Keratinocyte (primary cell): ENCODE data around the gene ITGA7. TPM values are rescaled to one million over a fixed set of nuclear protein-coding genes. Genes with fewer than 3 reads are reported as not detected.

Experiments used
- DNase-seq: peaks from one replicate; pipeline ENCODE4 v3.0.0-alpha.2; 2011; ENCODE audit warnings: low read depth, missing footprints, low spot score
- FAIRE-seq: peaks from 2 replicates; lab custom pipeline; 2011; peaks lifted over from hg19 to GRCh38; lab: Jason Lieb, UNC
- H2AFZ ChIP-seq: 2 replicates; pipeline ENCODE4 v1.6.0; 2012; ENCODE audit warnings: low read length, control low read depth, inconsistent platforms; ENCODE audit not compliant: control insufficient read depth
- H3K27ac ChIP-seq: 2 replicates; pipeline ENCODE4 v1.5.1; 2011; ENCODE audit warnings: low read length; ENCODE audit not compliant: control insufficient read depth, insufficient read depth
- H3K27me3 ChIP-seq: 3 replicates; pipeline ENCODE4 v1.6.0; 2011; ENCODE audit warnings: low read length; ENCODE audit not compliant: control insufficient read depth, insufficient read depth; ENCODE audit errors: extremely low read depth
- H3K36me3 ChIP-seq, 2 experiments: 2 replicates in 1 of 2; 3 replicates in 1 of 2; pipeline ENCODE4 v1.5.1; 2011; ENCODE audit warnings: low read length in 2 of 2, mild to moderate bottlenecking in 1 of 2; ENCODE audit not compliant: control insufficient read depth in 2 of 2, insufficient read depth in 2 of 2; ENCODE audit errors: extremely low read depth in 1 of 2
- H3K4me1 ChIP-seq: 3 replicates; pipeline ENCODE4 v1.5.1; 2011; ENCODE audit warnings: low read length; ENCODE audit not compliant: control insufficient read depth, insufficient read depth; ENCODE audit errors: extremely low read depth
- H3K4me2 ChIP-seq: 3 replicates; pipeline ENCODE4 v1.6.0; 2011; ENCODE audit warnings: low read depth, low read length; ENCODE audit not compliant: control insufficient read depth, insufficient read depth; ENCODE audit errors: extremely low read depth
- H3K4me3 ChIP-seq, 3 experiments: fragments of 200-600 bp in 1 of 3; sonication (generic) in 1 of 3; 2 replicates in 2 of 3; 3 replicates in 1 of 3; pipeline ENCODE4 v1.5.1; 2011 to 2016; ENCODE audit warnings: low read length in 3 of 3, mild to moderate bottlenecking in 3 of 3, control low read depth in 2 of 3, inconsistent platforms in 1 of 3, low read depth in 1 of 3, mixed read lengths in 1 of 3, mixed run types in 1 of 3, moderate library complexity in 1 of 3; ENCODE audit not compliant: control insufficient read depth in 2 of 3, insufficient read depth in 2 of 3; ENCODE audit errors: extremely low read depth in 1 of 3
- H3K79me2 ChIP-seq: 2 replicates; pipeline ENCODE4 v1.6.0; 2012; ENCODE audit warnings: low read length; ENCODE audit not compliant: control insufficient read depth, insufficient read depth
- H3K9ac ChIP-seq: 3 replicates; pipeline ENCODE4 v1.6.0; 2011; ENCODE audit warnings: low read length; ENCODE audit not compliant: control insufficient read depth, insufficient read depth; ENCODE audit errors: extremely low read depth
- H3K9me1 ChIP-seq: 3 replicates; pipeline ENCODE4 v1.6.0; 2011; ENCODE audit warnings: low read length; ENCODE audit not compliant: control insufficient read depth, insufficient read depth; ENCODE audit errors: extremely low read depth
- H3K9me3 ChIP-seq: 2 replicates; pipeline ENCODE4 v1.5.1; 2012; ENCODE audit warnings: low read depth, low read length; ENCODE audit not compliant: control insufficient read depth
- H4K20me1 ChIP-seq: 3 replicates; pipeline ENCODE4 v1.6.0; 2011; ENCODE audit warnings: low read length; ENCODE audit not compliant: control insufficient read depth, insufficient read depth; ENCODE audit errors: extremely low read depth
- EZH2 ChIP-seq: IDR thresholded peaks from one replicate; pipeline ENCODE4 v1.6.1; 2012; ENCODE audit warnings: inconsistent platforms, mild to moderate bottlenecking, low read length, moderate library complexity
- dilution Hi-C: fragments of 300-500 bp; cut with MboI; formaldehyde crosslinking; loops from one replicate; pipeline ENCODE4 v1.7.0; 2020; ENCODE audit warnings: low sequenced_read_pairs; ENCODE audit not compliant: extremely low pct_ligation_motif_present
- polyA plus RNA-seq, 5 experiments: library from polyadenylated mRNA; depleted of rRNA in 3 of 5; stranded (reverse) in 3 of 5; stranded (forward) in 1 of 5; unstranded in 1 of 5; fragments of >200 nt; gene quantifications; 1 replicate in 1 of 5; 2 replicates in 3 of 5; 3 replicates in 1 of 5; pipeline versions ENCODE4 v1.2.1 to v1.2.3, GENCODE V29; 2011 to 2012; ENCODE audit warnings: missing spikeins in 2 of 5, low read depth in 1 of 5, low replicate concordance in 1 of 5
- TF ChIP-seq, protein P1 (sequence below), 3 experiments: IDR thresholded peaks in 1 of 3; conservative IDR thresholded peaks in 1 of 3; optimal IDR thresholded peaks in 1 of 3; 2 replicates in 2 of 3; 3 replicates in 1 of 3; pipeline versions ENCODE3 to v1.5.1; 2011; ENCODE audit warnings: low read length in 3 of 3, mild to moderate bottlenecking in 3 of 3, moderate library complexity in 2 of 3, control low read depth in 1 of 3, inconsistent platforms in 1 of 3; ENCODE audit not compliant: insufficient read depth in 2 of 3; ENCODE audit errors: extremely low read depth in 1 of 3

ITGA7 gene
- polyA plus RNA-seq, 1 donor (not counting 4 experiments of a cell fraction or from before 2014, with no cell fraction given), result 0.04 TPM

DNA sequence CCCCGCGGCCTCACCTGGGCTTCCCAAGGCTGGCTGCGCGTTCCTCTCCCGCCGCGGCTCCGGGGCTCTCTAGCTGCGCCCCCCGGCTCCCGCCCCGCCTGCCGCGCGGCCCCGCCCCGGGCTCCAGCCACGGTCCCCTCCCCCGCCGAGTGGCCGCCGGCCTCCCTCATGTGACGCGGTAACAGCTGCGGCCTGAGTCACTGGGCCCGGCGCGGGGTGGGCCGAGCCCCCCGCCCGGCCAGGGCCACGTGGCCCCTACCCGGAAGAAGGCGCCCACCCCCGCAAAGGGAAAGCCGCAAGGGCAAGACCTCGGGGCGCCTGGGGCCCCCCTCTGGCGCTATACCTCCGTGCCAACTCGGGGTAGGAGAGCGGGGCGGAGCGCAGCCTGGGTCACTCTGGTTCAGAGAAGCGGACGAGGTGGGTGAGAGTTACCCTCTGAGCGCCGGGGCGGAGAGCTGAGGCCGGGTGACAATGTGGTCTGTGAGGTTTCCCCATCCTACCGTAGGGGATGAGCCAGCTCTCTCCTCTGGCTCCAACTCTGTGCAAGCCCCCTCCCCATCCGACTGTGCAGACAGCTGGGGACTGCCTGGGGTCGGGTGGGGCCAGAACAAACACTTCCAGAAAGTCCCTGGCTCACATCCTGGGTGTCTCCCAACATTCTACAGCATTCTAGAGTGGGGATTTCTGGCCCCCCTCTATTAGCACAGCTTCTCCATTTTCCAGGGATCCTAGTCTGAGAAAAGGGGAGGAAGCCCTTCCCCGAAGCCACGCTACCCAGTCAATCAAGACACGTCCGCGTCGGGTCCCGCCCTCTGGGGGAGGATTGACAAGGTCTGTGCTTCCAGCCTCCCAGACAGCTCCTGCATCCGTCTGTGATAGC is 21.5 kb upstream of the ITGA7 start, which contains the start of gene CD63:
CD63 (minus strand) TSS at position 71 of the 880 bp plus-strand sequence. CDS start 668 bp downstream, outside the sequence.
- FAIRE-seq (peak; percentile 73), DNase-seq (peak; percentile 76)
- H2AFZ ChIP-seq, result peak within 1 kb of the TSS; percentile 81
- H4K20me1 ChIP-seq, result no peaks in the 10 kb centered on the region
- no peaks in the 10 kb centered on the region for H3K27me3 ChIP-seq
- peaks cover 32% of the 10 kb centered on the region for H3K4me1 ChIP-seq
- H3K4me3 ChIP-seq, result peak within 1 kb of the TSS; percentile 74 to 90 (median 83)
- dilution Hi-C loops, result no loop called here
- peaks cover 22% of the 10 kb centered on the region for H3K79me2 ChIP-seq
- H3K9ac ChIP-seq, result peak within 1 kb of the TSS; percentile 95
- no peak for TF ChIP-seq EZH2
- TF ChIP-seq, protein P1, sequence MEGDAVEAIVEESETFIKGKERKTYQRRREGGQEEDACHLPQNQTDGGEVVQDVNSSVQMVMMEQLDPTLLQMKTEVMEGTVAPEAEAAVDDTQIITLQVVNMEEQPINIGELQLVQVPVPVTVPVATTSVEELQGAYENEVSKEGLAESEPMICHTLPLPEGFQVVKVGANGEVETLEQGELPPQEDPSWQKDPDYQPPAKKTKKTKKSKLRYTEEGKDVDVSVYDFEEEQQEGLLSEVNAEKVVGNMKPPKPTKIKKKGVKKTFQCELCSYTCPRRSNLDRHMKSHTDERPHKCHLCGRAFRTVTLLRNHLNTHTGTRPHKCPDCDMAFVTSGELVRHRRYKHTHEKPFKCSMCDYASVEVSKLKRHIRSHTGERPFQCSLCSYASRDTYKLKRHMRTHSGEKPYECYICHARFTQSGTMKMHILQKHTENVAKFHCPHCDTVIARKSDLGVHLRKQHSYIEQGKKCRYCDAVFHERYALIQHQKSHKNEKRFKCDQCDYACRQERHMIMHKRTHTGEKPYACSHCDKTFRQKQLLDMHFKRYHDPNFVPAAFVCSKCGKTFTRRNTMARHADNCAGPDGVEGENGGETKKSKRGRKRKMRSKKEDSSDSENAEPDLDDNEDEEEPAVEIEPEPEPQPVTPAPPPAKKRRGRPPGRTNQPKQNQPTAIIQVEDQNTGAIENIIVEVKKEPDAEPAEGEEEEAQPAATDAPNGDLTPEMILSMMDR (optimal IDR thresholded peaks at IDR 0.05 in 1 of 3, IDR thresholded peaks at IDR 0.05 in 1 of 3, conservative IDR thresholded peaks at IDR 0.05 in 1 of 3; ENCODE audit: extremely low read depth in 1 of 3, insufficient read depth in 2 of 3, low read length in 3 of 3), result no peak
- peaks cover 16 to 17% of the 10 kb centered on the region in 2 experiments for H3K36me3 ChIP-seq
- H3K27ac ChIP-seq, result peak within 1 kb of the TSS; percentile 96
- H3K4me2 ChIP-seq, result peak within 1 kb of the TSS; percentile 96
- H3K9me3 ChIP-seq, result no peaks in the 10 kb centered on the region
- H3K9me1 ChIP-seq, result no peaks in the 10 kb centered on the region

DNA sequence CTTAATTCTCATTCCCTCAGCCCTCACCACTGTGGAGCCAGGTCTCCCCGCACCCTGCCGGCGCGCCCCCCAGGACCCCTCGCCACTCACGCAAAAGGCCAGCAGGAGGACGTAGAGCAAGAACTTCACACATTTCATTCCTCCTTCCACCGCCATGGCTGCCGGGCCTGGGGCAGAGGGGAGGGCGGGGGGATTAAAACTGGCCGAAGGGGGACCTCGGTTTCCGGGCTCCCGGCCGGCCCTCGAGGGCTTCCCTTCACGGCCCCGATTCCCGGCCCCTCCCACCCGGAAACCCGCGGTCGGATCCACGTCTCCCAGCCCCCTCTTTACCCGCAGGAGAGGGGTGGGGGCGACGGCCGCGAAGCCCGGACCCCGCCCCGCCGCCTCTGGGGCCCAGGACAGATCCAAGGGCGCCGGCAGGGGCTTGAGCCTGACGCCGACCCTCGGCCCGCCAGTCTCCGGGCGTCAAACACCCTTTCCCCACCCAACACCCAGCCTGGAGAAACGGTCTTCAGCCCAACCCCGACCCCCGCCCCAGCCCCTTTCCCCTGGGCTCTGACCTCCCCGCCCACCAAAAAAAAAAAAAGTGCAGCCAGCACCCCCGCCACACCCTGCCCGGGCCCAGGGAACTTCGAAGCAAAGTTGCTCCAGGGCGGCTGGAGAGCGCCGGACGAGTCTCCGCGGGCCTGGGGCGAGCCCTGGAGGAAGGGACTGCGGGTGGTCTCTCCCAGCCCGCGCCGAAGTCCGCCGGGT is 20.7 kb upstream of the ITGA7 start:
- dilution Hi-C loops, result no loop called here
- DNase-seq, result no peak
- no peak for FAIRE-seq
- H3K27ac ChIP-seq, result peak overlapping the region; percentile 96
- H3K9me3 ChIP-seq, result no peaks in the 10 kb centered on the region
- H3K9me1 ChIP-seq, result no peaks in the 10 kb centered on the region
- peak overlapping the region; percentile 95 for H3K9ac ChIP-seq
- no peak for TF ChIP-seq EZH2
- TF ChIP-seq, protein P1 (optimal IDR thresholded peaks at IDR 0.05 in 1 of 3, IDR thresholded peaks at IDR 0.05 in 1 of 3, conservative IDR thresholded peaks at IDR 0.05 in 1 of 3; ENCODE audit: extremely low read depth in 1 of 3, insufficient read depth in 2 of 3, low read length in 3 of 3), result no peak
- H3K36me3 ChIP-seq, result peaks cover 20 to 24% of the 10 kb centered on the region in 2 experiments
- peaks cover 22% of the 10 kb centered on the region for H3K79me2 ChIP-seq
- H2AFZ ChIP-seq, result no peak overlapping the region
- peak overlapping the region; percentile 74 to 90 (median 83) for H3K4me3 ChIP-seq
- H3K4me2 ChIP-seq, result peak overlapping the region; percentile 96
- peaks cover 32% of the 10 kb centered on the region for H3K4me1 ChIP-seq
- no peaks in the 10 kb centered on the region for H4K20me1 ChIP-seq
- no peaks in the 10 kb centered on the region for H3K27me3 ChIP-seq
